Measurements from ENCODE around the gene ICAM1. TPM values are rescaled to one million over a fixed set of nuclear protein-coding genes. Genes with fewer than 3 reads are reported as not detected.

ICAM1 gene
- total and polyA plus RNA-seq, 2 of the 13 experiments (the other 11 are each of a cell fraction or from before 2014, with no cell fraction given) = 37.9 to 98.4 TPM

DNA sequence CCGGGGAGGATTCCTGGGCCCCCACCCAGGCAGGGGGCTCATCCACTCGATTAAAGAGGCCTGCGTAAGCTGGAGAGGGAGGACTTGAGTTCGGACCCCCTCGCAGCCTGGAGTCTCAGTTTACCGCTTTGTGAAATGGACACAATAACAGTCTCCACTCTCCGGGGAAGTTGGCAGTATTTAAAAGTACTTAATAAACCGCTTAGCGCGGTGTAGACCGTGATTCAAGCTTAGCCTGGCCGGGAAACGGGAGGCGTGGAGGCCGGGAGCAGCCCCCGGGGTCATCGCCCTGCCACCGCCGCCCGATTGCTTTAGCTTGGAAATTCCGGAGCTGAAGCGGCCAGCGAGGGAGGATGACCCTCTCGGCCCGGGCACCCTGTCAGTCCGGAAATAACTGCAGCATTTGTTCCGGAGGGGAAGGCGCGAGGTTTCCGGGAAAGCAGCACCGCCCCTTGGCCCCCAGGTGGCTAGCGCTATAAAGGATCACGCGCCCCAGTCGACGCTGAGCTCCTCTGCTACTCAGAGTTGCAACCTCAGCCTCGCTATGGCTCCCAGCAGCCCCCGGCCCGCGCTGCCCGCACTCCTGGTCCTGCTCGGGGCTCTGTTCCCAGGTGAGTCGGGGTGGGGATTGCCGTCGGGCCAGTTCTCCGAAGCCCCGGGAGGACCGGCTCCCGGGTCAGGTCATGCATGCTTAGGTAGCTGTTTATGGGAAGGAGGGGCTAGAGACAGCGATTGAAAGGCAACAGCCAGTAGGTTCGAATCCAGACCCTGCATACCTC lies at the start of gene ICAM1 (continued):
- TF ChIP-seq, protein P1, sequence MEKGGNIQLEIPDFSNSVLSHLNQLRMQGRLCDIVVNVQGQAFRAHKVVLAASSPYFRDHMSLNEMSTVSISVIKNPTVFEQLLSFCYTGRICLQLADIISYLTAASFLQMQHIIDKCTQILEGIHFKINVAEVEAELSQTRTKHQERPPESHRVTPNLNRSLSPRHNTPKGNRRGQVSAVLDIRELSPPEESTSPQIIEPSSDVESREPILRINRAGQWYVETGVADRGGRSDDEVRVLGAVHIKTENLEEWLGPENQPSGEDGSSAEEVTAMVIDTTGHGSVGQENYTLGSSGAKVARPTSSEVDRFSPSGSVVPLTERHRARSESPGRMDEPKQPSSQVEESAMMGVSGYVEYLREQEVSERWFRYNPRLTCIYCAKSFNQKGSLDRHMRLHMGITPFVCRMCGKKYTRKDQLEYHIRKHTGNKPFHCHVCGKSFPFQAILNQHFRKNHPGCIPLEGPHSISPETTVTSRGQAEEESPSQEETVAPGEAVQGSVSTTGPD (CRISPR knock-in tag; IDR thresholded peaks at IDR 0.05) = peak; percentile 67; the same call in 1 of the 2 replicates
- TF ChIP-seq KAT8 (CRISPR knock-in tag; IDR thresholded peaks at IDR 0.05) = peak; percentile 92
- TF ChIP-seq, protein P2, sequence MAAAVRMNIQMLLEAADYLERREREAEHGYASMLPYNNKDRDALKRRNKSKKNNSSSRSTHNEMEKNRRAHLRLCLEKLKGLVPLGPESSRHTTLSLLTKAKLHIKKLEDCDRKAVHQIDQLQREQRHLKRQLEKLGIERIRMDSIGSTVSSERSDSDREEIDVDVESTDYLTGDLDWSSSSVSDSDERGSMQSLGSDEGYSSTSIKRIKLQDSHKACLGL (CRISPR knock-in tag; IDR thresholded peaks at IDR 0.05) = peak; percentile 84
- peak; percentile 100 for TF ChIP-seq MXI1 (IDR thresholded peaks at IDR 0.05; ENCODE audit: borderline replicate concordance, low read depth, low read length)
- TF ChIP-seq ZNF761 (CRISPR knock-in tag; conservative IDR thresholded peaks at IDR 0.05) = no peak
- no peak for TF ChIP-seq ZNF562 (CRISPR knock-in tag; IDR thresholded peaks at IDR 0.05; ENCODE audit: borderline replicate concordance)
- peak; percentile 66; the same call in 1 of the 2 replicates for TF ChIP-seq CENPT (CRISPR knock-in tag; IDR thresholded peaks at IDR 0.05; ENCODE audit: low read depth)
- no peak for TF ChIP-seq ZNF337 (CRISPR knock-in tag; IDR thresholded peaks at IDR 0.05; ENCODE audit: borderline replicate concordance, low read depth)
- TF ChIP-seq SRSF1 (optimal IDR thresholded peaks at IDR 0.05; ENCODE audit: low read depth, low read length) = peak; percentile 43
- TF ChIP-seq, protein P3, sequence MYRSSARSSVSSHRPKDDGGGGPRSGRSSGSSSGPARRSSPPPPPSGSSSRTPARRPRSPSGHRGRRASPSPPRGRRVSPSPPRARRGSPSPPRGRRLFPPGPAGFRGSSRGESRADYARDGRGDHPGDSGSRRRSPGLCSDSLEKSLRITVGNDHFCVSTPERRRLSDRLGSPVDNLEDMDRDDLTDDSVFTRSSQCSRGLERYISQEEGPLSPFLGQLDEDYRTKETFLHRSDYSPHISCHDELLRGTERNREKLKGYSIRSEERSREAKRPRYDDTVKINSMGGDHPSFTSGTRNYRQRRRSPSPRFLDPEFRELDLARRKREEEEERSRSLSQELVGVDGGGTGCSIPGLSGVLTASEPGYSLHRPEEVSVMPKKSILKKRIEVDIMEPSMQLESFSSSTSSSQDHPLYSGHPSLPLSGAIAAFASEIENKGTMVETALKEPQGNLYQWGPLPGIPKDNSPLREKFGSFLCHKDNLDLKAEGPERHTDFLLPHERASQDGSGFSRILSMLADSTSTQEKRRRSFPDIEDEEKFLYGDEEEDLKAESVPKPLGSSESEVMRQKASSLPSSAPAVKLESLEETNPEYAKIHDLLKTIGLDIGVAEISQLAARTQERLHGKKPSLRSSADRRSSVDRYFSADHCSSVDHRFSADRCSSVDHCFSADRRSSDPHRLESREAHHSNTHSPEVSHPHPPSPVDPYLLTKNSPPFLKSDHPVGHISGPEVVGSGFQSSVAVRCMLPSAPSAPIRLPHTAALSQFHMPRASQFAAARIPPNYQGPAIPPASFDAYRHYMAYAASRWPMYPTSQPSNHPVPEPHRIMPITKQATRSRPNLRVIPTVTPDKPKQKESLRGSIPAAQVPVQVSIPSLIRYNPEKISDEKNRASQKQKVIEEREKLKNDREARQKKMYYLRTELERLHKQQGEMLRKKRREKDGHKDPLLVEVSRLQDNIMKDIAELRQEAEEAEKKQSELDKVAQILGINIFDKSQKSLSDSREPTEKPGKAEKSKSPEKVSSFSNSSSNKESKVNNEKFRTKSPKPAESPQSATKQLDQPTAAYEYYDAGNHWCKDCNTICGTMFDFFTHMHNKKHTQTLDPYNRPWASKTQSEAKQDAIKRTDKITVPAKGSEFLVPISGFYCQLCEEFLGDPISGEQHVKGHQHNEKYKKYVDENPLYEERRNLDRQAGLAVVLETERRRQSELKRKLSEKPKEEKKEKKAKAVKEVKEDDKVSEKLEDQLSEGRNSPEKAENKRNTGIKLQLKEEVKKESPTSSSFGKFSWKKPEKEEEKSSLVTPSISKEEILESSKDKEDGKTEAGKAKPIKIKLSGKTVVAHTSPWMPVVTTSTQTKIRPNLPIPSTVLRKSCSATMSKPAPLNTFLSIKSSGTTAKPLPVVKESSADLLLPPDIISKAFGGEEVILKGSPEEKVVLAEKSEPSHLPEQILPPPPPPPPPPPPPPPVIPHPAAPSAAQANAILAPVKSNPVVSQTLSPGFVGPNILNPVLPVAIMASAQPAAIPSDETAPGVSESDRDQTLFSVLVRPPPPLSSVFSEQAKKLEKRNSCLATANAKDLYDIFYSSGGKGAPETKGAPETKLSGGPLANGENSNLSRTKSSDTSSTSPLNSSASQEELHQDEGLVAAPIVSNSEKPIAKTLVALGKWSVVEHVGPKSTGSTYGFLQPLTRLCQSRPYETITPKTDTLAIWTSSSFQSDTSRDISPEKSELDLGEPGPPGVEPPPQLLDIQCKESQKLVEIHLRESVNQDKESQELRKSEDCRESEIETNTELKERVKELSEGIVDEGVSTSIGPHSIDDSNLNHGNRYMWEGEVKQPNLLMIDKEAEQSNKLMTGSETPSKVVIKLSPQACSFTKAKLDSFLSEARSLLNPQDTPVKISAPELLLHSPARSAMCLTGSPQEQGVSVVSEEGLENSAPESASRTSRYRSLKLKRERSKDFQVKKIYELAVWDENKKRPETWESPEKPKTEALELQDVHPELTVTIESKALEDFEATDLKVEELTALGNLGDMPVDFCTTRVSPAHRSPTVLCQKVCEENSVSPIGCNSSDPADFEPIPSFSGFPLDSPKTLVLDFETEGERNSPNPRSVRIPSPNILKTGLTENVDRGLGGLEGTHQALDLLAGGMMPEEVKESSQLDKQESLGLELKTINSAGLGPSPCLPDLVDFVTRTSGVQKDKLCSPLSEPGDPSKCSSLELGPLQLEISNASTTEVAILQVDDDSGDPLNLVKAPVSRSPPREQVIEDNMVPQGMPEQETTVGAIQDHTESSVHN (CRISPR knock-in tag; IDR thresholded peaks at IDR 0.05) = peak; percentile 28; the same call in 1 of the 2 replicates
- peak; percentile 85 for TF ChIP-seq ZBTB7A (CRISPR knock-in tag; IDR thresholded peaks at IDR 0.05)
- TF ChIP-seq, protein P4, sequence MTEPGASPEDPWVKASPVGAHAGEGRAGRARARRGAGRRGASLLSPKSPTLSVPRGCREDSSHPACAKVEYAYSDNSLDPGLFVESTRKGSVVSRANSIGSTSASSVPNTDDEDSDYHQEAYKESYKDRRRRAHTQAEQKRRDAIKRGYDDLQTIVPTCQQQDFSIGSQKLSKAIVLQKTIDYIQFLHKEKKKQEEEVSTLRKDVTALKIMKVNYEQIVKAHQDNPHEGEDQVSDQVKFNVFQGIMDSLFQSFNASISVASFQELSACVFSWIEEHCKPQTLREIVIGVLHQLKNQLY (CRISPR knock-in tag; IDR thresholded peaks at IDR 0.05) = peak; percentile 78
- TF ChIP-seq, protein P5, sequence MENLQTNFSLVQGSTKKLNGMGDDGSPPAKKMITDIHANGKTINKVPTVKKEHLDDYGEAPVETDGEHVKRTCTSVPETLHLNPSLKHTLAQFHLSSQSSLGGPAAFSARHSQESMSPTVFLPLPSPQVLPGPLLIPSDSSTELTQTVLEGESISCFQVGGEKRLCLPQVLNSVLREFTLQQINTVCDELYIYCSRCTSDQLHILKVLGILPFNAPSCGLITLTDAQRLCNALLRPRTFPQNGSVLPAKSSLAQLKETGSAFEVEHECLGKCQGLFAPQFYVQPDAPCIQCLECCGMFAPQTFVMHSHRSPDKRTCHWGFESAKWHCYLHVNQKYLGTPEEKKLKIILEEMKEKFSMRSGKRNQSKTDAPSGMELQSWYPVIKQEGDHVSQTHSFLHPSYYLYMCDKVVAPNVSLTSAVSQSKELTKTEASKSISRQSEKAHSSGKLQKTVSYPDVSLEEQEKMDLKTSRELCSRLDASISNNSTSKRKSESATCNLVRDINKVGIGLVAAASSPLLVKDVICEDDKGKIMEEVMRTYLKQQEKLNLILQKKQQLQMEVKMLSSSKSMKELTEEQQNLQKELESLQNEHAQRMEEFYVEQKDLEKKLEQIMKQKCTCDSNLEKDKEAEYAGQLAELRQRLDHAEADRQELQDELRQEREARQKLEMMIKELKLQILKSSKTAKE (CRISPR knock-in tag; IDR thresholded peaks at IDR 0.05; ENCODE audit: borderline replicate concordance) = peak; percentile 70; the same call in 1 of the 2 replicates
- no peak for TF ChIP-seq HNRNPK (IDR thresholded peaks at IDR 0.05; ENCODE audit: low read depth, low read length, poor library complexity, severe bottlenecking)
- TF ChIP-seq KMT2A (CRISPR knock-in tag; IDR thresholded peaks at IDR 0.05) = peak; percentile 76

Data from HepG2 (cell line).